MCF 10A (cell line): ENCODE measurements around the gene CPXM1. TPM values are rescaled to one million over a fixed set of nuclear protein-coding genes. Genes with fewer than 3 reads are reported as not detected.
A peak's percentile ranks its signal among the peaks of the same experiment; 100 is the strongest.

Source experiments
- BruUV-seq: library from RNA; stranded (reverse); fragments of 400-500 nt; replicated peaks from 2 replicates; lab custom pipeline; 2021; lab: Mats Ljungman, UMichigan
- CTCF ChIA-PET: fragments of 300-600 bp; sonication (Branson Sonifier 250); formaldehyde crosslinking; extraction: SDS; loops from one replicate; lab custom pipeline; 2021; ENCODE audit warnings: antibody characterized with exemption, inconsistent platforms; lab: Yijun Ruan, JAX
- POLR2A ChIA-PET: fragments of 300-600, 350-650 bp; sonication (Branson Sonifier 250); formaldehyde crosslinking; extraction: SDS; loops from one replicate; lab custom pipeline; 2020; ENCODE audit warnings: antibody characterized with exemption, inconsistent platforms; lab: Yijun Ruan, JAX
- DNase-seq: peaks from one replicate; pipeline ENCODE4 v3.0.0-alpha.2; 2018; ENCODE audit not compliant: unreplicated experiment
- H3K27ac Mint-ChIP-seq: one replicate; pipeline ENCODE4 v1.8.0; 2022; ENCODE audit warnings: mild to moderate bottlenecking, low read depth, mixed read lengths; ENCODE audit not compliant: unreplicated experiment
- H3K27me3 Mint-ChIP-seq: one replicate; pipeline ENCODE4 v1.8.0; 2022; ENCODE audit warnings: mixed read lengths; ENCODE audit not compliant: insufficient read depth, unreplicated experiment
- H3K36me3 Mint-ChIP-seq: one replicate; pipeline ENCODE4 v1.8.0; 2022; ENCODE audit warnings: mild to moderate bottlenecking, moderate library complexity, mixed read lengths; ENCODE audit not compliant: insufficient read depth, unreplicated experiment
- H3K4me1 Mint-ChIP-seq: one replicate; pipeline ENCODE4 v1.8.0; 2022; ENCODE audit warnings: mixed read lengths; ENCODE audit not compliant: insufficient read depth, unreplicated experiment
- H3K4me3 Mint-ChIP-seq: one replicate; pipeline ENCODE4 v1.8.0; 2022; ENCODE audit warnings: mild to moderate bottlenecking, moderate library complexity, mixed read lengths; ENCODE audit not compliant: unreplicated experiment
- H3K9me3 Mint-ChIP-seq: one replicate; pipeline ENCODE4 v1.8.0; 2022; ENCODE audit warnings: mixed read lengths; ENCODE audit not compliant: unreplicated experiment
- intact Hi-C: fragments of 100-400 bp; cut with micrococcal nuclease; formaldehyde crosslinking; loops from 2 replicates; pipeline ENCODE4 v1.14.1; 2022
- total RNA-seq: library from RNA; stranded (reverse); gene quantifications from 2 replicates; pipeline ENCODE4 v1.2.3, GENCODE V29; 2022
- TF ChIP-seq, protein P1 (sequence below): fragments of 200-600 bp; IDR thresholded peaks from one replicate; pipeline ENCODE4 v1.8.0; 2022; ENCODE audit warnings: antibody characterized with exemption, mild to moderate bottlenecking; ENCODE audit not compliant: unreplicated experiment

The CPXM1 gene
- total RNA-seq, 1 experiment from 2014 or later, result not detected

DNA sequence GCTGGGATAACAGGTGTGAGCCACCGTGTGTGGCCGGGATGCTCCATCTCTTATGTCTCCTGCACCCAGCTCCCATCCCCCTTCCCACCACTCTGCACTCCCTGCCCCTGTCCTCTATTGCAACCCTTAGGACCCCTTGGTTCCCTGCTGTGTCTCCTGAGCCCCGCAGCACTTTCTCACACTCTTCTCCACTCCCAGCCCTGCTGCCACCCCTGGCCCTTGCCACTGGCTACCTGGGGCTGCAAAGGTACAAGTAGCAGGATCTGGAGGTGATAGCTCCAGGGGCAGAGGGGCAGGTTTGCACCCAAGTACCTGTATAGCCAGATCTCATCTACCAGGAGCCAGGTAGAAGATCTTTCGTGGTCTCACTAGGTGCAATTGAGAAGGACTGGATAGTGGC lies 6.6 kb upstream of the CPXM1 start:
- BruUV-seq, result no TSS peak
- POLR2A ChIA-PET, result no interaction called here
- no peak overlapping the region for H3K4me3 Mint-ChIP-seq
- peaks cover 10% of the 10 kb centered on the region for H3K9me3 Mint-ChIP-seq
- H3K4me1 Mint-ChIP-seq, result no peaks in the 10 kb centered on the region
- TF ChIP-seq, protein P1, sequence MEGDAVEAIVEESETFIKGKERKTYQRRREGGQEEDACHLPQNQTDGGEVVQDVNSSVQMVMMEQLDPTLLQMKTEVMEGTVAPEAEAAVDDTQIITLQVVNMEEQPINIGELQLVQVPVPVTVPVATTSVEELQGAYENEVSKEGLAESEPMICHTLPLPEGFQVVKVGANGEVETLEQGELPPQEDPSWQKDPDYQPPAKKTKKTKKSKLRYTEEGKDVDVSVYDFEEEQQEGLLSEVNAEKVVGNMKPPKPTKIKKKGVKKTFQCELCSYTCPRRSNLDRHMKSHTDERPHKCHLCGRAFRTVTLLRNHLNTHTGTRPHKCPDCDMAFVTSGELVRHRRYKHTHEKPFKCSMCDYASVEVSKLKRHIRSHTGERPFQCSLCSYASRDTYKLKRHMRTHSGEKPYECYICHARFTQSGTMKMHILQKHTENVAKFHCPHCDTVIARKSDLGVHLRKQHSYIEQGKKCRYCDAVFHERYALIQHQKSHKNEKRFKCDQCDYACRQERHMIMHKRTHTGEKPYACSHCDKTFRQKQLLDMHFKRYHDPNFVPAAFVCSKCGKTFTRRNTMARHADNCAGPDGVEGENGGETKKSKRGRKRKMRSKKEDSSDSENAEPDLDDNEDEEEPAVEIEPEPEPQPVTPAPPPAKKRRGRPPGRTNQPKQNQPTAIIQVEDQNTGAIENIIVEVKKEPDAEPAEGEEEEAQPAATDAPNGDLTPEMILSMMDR, result no peak
- intact Hi-C loops, result no loop called here
- DNase-seq, result no peak
- no peak overlapping the region for H3K27ac Mint-ChIP-seq
- H3K27me3 Mint-ChIP-seq, result peaks cover 23% of the 10 kb centered on the region
- CTCF ChIA-PET, result interaction anchor here (0.5 kb wide), 1 partner anchor 12 kb away, joined by 3 read pairs; no protein-coding TSS in a partner anchor
- no peaks in the 10 kb centered on the region for H3K36me3 Mint-ChIP-seq

DNA sequence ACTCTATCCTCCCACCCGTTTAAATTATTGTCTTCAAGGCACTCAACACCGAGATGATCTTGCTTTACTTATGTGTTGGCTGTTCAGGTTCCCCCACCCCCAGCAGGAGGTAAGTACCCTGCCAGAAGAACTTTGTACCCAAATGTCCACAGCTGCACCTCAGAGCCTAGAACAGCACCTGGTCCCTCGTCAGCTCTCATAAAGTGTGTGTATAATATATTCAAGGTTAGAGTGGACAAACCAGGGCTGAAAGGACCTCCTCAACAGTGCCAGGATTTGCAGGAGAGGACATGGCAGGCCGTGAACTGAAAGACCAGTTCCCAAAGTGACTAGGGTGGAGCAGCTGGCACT lies 5.9 kb upstream of the CPXM1 start:
- Mint-ChIP-seq H3K27me3 (peaks cover 30% of the 10 kb centered on the region), H3K9me3 (peaks cover 3% of the 10 kb centered on the region), H3K27ac (no peak overlapping the region), H3K36me3 (no peaks in the 10 kb centered on the region), H3K4me3 (no peak overlapping the region), H3K4me1 (no peaks in the 10 kb centered on the region)
- no TSS peak for BruUV-seq
- CTCF ChIA-PET, result no interaction called here
- POLR2A ChIA-PET, result no interaction called here
- TF ChIP-seq, protein P1, result no peak
- intact Hi-C loops, result no loop called here
- no peak for DNase-seq

DNA sequence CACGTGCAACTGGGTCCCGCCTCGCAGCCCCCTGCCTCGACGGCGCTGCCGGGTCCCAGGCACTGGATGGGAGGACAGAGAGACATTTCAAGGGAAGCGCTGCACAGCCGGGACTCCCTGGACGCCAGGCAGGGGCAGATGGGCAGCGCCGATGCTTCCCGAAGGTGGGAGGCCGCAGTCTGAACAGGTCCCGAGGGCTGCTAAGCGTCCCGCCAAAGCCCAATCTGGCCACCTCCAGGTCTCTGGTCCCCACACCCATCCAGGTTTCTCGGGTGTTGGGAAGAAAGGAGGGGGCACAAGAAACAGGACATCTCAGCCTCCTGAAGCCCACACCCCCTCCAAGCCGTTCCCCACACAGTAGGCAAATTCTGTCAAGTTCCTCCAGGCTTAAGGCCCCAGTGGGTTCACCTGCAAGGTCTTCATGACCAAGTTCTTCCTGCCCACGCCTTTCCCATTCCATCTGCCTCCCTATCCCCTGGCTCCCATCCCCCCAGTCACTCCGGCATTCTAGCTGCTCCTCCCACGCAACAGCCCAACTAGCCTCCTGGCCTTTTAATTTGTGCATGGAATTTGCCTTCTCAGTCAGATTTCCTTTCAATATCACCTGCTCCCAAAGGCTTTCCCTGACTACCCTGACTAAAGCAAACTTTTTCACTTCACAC lies 5.4 kb upstream of the CPXM1 start:
- Mint-ChIP-seq H3K4me3 (no peak overlapping the region), H3K27ac (no peak overlapping the region), H3K36me3 (no peaks in the 10 kb centered on the region), H3K4me1 (no peaks in the 10 kb centered on the region), H3K27me3 (peaks cover 35% of the 10 kb centered on the region), H3K9me3 (no peaks in the 10 kb centered on the region)
- BruUV-seq, result no TSS peak
- TF ChIP-seq, protein P1, result no peak
- DNase-seq, result peak; percentile 37
- CTCF ChIA-PET, result no interaction called here
- POLR2A ChIA-PET, result interaction anchor here (0.6 kb wide), 1 partner anchor 74 kb away, joined by 3 read pairs; no protein-coding TSS in a partner anchor
- intact Hi-C loops, result no loop called here

DNA sequence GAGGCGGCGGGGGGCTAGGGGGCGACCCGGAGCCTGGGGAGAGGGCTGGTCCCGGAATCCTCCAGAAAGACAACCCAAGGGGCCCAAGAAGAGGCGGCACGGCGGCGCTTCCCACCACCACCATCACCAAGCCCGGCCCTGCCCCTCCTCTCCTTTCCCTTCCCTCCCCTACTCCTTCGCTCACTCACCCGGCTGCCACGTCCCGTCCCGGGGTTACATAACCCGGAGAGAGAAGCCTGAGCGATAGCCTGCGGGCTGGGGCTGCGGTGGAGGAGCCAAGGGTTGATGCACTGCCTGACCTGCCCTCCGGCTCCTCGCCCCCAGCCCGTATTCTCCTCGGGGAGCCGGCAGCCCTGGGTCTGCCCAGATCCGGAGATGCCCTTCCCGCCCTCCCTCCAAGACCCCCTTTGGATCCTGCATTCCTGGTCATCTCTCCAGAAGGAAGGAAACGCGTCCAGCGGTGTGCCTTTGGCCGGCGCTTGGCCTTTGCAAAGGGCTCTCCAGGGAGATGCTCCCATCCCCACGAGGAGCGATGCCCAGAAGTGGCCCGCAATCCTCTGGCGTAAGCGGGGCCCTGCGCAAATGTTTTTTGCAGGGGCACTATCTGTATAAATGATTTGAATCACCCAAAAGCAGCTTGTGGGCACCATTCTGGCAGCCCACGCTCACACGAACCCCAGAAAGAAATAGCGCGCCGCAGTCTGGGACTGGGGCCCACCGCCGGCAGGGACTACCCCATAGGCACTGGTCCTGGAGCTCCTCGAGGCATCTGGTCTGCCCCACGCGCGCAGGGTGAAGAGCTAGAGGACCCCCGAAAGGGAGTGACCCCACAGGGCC lies 4.6 kb upstream of the CPXM1 start:
- Mint-ChIP-seq H3K4me3 (no peak overlapping the region), H3K36me3 (no peaks in the 10 kb centered on the region), H3K9me3 (no peaks in the 10 kb centered on the region), H3K27ac (no peak overlapping the region), H3K4me1 (peaks cover 1% of the 10 kb centered on the region), H3K27me3 (peaks cover 43% of the 10 kb centered on the region)
- ChIA-PET POLR2A (interaction anchor here (0.6 kb wide), 1 partner anchor 74 kb away, joined by 3 read pairs; no protein-coding TSS in a partner anchor), CTCF (interaction anchor here (0.6 kb wide), 1 partner anchor 224 kb away, joined by 3 read pairs; no protein-coding TSS in a partner anchor)
- no TSS peak for BruUV-seq
- TF ChIP-seq, protein P1, result no peak
- DNase-seq, result no peak
- intact Hi-C loops, result no loop called here
